CD4-positive, alpha-beta T cell treated with Interleukin-6 for 4 hours (primary cell): ENCODE data around the gene LTBP2.
A peak's percentile ranks its signal among the peaks of the same experiment; 100 is the strongest.

Source experiments
- DNase-seq: peaks from one replicate; pipeline ENCODE4 v3.0.0-alpha.2; 2020; ENCODE audit warnings: mixed read lengths

The LTBP2 gene

GRCh38 chr14:74586681-74587362 is 25.2 kb downstream of the LTBP2 start:
- no peak for DNase-seq

DNA sequence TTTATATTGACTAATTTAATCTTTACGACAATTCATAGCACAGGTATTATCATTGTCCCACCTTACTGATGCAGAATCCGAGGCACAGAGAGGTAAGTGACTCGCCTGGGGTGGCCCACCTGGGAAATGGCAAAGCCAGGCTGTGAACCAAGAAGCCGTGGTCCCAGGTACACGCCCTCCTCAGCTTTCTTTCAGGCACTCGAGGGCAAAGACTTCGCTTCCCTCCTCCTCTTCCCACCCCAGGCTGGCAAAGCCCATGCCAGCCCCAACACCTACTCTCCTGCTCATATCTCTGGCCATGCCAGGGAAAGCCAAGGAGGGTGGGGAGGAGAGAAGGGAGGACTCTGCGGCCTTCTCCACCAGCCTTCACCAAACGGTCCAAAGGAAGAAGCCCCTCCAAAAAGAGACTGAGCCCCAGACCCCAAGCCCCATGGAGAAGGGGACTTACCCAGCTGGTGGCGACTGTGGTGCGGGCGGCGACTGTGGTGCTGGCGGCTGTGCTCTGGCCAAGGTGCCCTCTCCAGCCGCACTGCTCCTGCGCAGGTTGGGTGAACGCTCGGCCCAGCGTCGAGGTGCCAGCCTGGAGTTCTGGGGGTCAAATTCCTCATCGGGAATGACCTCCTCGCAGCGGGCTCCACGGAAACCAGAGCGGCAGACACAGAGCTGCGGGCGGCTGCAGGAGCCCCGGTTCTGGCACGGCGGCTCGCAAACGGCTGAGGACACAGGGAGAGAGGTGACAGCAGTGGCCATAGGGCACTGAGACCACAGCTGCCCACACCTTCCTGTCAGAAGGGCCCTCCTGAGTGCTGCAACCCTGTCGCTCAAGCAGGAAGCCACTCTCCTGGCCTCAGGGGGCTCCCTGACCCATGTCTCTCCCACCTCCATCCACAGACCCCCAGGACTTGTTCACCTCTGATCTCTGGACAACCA is 26.4 kb downstream of the LTBP2 start:
- DNase-seq: no peak

GRCh38 chr14:74584951-74585350 is 27.1 kb downstream of the LTBP2 start:
- no peak for DNase-seq

- no peak for DNase-seq
Observed at GRCh38 chr14:74583689-74584434, 28.2 kb downstream of the LTBP2 start.

GRCh38 chr14:74582910-74583581 is 29.0 kb downstream of the LTBP2 start:
- no peak for DNase-seq

DNA sequence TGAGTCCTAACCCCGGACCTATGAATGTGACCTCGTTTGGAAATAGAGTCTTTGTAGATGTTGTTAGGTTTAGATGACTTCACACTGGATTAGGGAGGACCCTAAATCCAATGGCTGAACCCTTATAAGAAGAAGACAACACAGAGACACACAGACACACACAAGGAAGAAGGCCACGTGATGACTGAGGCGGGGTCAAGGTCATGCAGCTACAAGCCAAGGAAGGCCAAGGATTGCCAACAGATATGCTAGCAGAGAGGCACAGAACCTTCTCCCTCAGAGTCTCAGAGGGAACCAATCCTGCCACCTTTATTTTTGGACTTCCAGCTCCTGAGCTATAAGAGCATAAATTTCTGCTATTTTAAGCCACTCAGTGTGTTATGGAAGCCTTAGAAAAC is 31.8 kb downstream of the LTBP2 start:
- DNase-seq: no peak

DNA sequence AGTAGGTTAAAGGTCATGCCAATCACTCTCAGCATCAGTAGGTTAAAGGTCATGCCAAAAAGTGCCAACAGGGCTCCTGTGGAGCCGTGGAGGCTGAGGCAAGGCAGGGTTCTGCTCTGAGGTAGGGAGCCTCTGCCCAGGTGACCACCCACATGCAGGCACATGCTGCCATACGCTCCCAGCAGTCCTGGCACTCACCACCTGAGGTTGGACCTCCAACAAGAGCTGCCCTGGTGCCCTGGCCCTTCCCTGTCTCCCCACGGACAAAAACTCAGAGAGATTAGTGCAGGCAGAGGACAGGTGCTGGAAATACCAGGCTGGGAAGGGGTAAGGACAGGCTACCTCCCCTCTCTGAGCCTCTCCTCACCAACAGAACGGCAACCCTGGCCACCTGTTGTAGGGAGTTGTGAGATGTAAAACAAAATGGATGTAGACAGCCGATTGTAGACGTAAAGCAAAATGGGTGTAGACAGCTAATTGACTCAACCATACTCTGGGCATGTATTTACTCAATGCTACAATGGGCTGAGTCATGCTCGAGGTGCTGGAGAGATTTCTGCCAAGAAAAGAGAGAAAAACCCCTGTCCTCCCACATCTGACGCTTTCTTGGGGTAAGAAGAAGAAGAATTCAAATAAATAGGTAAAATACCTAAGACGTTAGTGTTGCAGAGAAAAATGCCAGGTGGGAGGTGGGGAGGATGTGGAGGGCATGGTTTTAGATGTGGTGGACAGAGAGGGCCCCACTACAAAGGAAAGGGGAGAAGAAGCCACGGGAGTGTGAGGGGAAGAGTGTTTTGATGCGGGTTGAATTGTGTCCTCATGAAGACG is 32.4 kb downstream of the LTBP2 start:
- no peak for DNase-seq

DNA sequence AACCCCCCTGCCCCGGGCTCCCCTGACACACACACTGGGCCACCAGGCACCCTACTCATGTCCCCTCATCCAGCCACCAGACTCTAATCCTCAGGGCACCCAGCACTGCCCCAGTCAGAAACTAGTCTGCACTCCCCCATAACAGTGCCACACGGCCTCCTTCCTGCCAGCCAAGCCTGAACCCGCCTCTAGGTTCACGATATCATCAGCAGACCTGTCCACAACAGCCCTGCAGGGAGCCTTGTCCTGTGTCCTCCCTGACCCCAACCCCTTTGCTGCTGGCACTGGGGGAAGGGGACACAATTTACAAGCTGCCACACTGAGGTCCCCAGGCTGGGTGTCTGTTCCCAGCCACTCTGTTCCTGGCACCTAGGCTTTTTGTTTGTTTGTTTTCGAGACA is 33.6 kb downstream of the LTBP2 start:
- no peak for DNase-seq

DNA sequence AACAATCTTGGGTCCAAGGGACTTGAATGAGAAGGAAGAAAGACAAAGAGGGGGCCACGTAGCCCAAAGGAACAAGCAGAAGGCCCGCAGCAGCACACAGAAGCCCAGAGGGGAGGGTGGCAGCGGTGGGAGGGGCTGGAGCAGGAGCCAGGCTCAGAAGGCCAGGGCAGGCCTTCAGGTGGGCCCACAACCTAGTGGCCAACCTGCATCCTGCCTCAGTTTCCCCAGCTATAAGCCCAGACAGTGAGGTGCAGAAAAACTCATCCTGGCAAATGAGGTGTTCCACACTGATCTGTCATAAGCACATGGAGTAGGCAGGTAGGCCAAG is 34.1 kb downstream of the LTBP2 start:
- no peak for DNase-seq

- no peak for DNase-seq
Observed at GRCh38 chr14:74577247-74577947, 34.6 kb downstream of the LTBP2 start.

- DNase-seq: no peak
Observed at GRCh38 chr14:74575936-74576335, 36.1 kb downstream of the LTBP2 start.

GRCh38 chr14:74575507-74575906 is 36.5 kb downstream of the LTBP2 start:
- no peak for DNase-seq

DNA sequence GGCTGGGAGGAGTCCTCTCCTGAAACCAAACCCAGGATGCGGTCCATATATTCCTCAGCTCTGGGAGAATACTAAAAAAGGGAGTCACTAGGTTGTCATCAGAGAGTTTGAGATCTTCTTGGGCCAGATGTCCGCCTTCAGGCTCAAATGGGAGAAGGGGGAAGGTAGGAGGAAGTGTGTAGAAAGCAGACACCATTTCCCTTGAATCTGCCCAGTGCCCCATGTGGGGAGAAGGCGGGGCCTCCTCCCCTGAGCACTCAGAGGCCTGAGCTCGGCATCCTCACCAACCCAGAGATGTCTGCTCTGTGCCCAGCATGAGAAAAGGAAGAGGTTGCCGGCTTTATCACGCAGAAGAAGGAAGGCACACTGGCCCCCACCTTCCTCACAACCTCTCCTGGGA is 37.3 kb downstream of the LTBP2 start:
- DNase-seq: peak; percentile 10

DNA sequence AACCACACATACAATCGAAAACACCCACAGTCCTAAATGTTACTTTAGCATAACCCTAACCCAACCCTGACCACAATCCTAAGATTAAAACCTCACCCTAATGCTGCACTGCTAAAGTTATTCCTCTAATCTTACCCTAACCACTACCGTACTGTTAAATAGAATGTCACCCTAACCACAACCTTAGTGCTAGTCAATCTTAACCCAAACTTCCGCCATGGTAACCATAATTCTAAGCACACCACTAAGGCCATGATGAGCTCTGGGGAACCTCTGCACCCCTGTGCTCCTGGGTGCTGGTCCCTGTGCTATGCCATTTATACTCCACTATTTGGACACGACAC is 38.0 kb downstream of the LTBP2 start:
- DNase-seq: peak; percentile 17

DNA sequence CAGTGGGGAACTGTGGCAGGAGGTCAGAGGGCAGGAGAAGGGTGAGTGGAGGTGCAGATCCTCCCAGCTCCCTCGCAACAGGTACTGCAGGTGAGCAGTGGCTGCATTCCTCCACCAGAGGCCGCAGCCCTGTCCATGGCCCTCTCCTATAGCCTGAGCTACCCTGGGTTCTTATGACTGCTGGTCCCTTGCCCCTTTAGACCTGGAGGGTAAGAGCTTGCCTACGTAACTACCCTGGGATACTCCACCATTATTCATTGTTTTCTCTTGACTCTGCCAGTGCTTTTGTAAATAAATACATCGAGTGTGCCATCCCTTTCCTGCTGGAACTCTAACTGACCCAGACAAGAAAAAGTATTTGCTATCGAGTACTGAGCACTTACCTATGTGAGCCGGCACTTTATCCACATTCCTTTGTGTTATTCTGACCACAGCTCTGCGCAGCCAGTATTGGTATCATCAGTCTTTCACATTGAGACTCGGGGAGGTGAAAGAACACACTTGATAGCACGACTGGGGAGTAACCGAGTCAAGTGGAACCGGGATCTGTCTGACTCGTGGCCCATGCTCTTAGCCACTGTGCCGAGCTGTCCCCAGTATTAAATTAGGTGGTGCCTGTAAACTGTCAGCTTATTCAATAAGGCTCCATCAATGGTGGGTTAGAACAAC is 38.5 kb downstream of the LTBP2 start:
- no peak for DNase-seq

- no peak for DNase-seq
Observed at GRCh38 chr14:74572726-74573301, 39.2 kb downstream of the LTBP2 start.

DNA sequence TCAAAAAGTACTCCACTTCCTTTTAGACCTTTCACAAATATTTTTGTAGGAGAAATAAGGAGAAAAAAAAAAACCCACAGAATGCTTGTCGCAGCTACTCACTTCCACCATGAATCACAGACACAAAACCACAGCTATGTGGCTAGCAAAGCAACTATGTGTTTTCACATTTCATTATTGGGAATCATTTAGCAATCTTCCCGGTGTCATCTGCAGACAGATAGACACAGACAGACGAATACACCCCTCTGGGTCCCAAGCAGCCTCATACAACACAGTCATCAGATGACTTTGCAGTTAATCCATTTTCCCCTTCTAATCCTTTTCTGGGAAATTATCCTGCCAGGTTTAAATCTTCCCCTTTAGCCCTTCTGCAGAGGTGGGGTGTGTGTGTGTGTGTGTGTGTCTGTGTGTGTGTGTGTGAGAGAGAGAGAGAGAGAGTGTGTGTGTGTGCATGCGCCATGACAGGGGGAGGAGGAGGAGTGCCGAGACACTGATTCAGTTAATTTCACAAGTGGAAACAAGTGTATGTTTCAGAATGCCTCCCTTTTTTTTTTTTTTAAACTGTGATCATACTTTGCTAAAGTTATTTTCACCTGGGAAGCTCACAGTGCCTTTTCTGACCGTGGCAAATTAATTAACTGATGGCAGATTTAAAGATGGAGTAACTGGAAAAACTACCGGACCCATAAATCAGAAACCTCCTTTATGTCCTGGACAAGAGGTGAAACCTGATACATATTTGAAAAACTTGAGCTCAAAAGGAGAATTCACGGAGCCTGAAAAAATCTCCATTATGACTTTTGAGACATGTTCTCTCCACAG is 39.9 kb downstream of the LTBP2 start:
- peak; percentile 27 for DNase-seq

DNA sequence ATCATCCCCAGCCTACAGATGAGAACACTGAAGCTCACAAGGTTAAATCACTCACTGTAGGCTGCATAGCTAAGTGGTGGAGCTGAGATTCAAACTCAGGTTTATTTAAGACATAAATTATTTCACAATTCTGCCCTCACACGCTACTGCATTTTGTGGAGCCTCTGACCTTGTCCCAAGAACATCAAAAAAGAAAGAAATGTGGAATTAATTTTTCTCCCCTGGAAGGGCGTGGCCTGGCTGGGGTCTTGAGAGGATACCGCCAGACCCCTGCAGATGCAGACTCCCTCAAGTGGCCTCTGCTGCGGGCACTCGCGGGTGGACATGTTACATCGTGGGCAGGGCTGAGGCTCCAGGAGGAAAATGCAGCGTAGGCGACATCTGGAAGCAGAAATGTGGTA is 40.6 kb downstream of the LTBP2 start:
- DNase-seq: no peak

GRCh38 chr14:74570696-74571095 is 41.3 kb downstream of the LTBP2 start:
- no peak for DNase-seq
